SH-SY5Y (cell line): Measurements from ENCODE around the gene CYP26A1.

Experiments
- GATA2 ChIP-seq: IDR thresholded peaks from 2 replicates; pipeline ENCODE4 v1.6.1; 2011; ENCODE audit warnings: mild to moderate bottlenecking, low read depth, low read length
- GATA3 ChIP-seq: IDR thresholded peaks from 2 replicates; pipeline ENCODE4 v1.6.1; 2011; ENCODE audit warnings: low read depth, mild to moderate bottlenecking, low read length, moderate library complexity

- TF ChIP-seq GATA2 = no peak
- TF ChIP-seq GATA3 = no peak
These were observed 6.8 kb downstream of the CYP26A1 start for GRCh38 chr10:93080350-93081046.
